ENCODE measurements around the gene LGALS9.

DNA sequence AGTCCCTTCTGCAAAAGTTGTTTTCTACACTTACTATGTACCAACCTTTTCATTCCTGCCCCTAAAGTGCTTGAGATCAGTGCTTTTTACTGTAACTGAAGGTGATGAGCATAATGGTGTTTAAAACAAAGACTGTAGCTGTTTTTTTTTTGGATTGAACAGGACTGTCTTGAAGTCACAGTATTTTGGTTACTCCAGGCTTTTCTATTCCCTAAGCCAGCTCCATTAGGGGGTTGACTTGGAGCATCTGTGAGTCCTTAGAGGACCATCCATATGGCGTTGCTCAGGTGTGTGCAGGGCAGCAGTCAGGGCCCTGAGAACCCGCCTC is 29.0 kb upstream of the LGALS9 start:
- TF ChIP-seq, protein P1, sequence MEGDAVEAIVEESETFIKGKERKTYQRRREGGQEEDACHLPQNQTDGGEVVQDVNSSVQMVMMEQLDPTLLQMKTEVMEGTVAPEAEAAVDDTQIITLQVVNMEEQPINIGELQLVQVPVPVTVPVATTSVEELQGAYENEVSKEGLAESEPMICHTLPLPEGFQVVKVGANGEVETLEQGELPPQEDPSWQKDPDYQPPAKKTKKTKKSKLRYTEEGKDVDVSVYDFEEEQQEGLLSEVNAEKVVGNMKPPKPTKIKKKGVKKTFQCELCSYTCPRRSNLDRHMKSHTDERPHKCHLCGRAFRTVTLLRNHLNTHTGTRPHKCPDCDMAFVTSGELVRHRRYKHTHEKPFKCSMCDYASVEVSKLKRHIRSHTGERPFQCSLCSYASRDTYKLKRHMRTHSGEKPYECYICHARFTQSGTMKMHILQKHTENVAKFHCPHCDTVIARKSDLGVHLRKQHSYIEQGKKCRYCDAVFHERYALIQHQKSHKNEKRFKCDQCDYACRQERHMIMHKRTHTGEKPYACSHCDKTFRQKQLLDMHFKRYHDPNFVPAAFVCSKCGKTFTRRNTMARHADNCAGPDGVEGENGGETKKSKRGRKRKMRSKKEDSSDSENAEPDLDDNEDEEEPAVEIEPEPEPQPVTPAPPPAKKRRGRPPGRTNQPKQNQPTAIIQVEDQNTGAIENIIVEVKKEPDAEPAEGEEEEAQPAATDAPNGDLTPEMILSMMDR (IDR thresholded peaks at IDR 0.05) = no peak
- TF ChIP-seq POLR2A (IDR thresholded peaks at IDR 0.05) = no peak
